MCF 10A (cell line): ENCODE data around the gene SECISBP2. TPM values are rescaled to one million over a fixed set of nuclear protein-coding genes. Genes with fewer than 3 reads are reported as not detected.

Experiments used
- BruUV-seq: library from RNA; stranded (reverse); fragments of 400-500 nt; replicated peaks from 2 replicates; lab custom pipeline; 2021; lab: Mats Ljungman, UMichigan
- CTCF ChIA-PET: fragments of 300-600 bp; sonication (Branson Sonifier 250); formaldehyde crosslinking; extraction: SDS; loops from one replicate; lab custom pipeline; 2021; ENCODE audit warnings: antibody characterized with exemption, inconsistent platforms; lab: Yijun Ruan, JAX
- POLR2A ChIA-PET: fragments of 300-600, 350-650 bp; sonication (Branson Sonifier 250); formaldehyde crosslinking; extraction: SDS; loops from one replicate; lab custom pipeline; 2020; ENCODE audit warnings: antibody characterized with exemption, inconsistent platforms; lab: Yijun Ruan, JAX
- DNase-seq: peaks from one replicate; pipeline ENCODE4 v3.0.0-alpha.2; 2018; ENCODE audit not compliant: unreplicated experiment
- H3K27ac Mint-ChIP-seq: one replicate; pipeline ENCODE4 v1.8.0; 2022; ENCODE audit warnings: mild to moderate bottlenecking, low read depth, mixed read lengths; ENCODE audit not compliant: unreplicated experiment
- H3K27me3 Mint-ChIP-seq: one replicate; pipeline ENCODE4 v1.8.0; 2022; ENCODE audit warnings: mixed read lengths; ENCODE audit not compliant: insufficient read depth, unreplicated experiment
- H3K36me3 Mint-ChIP-seq: one replicate; pipeline ENCODE4 v1.8.0; 2022; ENCODE audit warnings: mild to moderate bottlenecking, moderate library complexity, mixed read lengths; ENCODE audit not compliant: insufficient read depth, unreplicated experiment
- H3K4me1 Mint-ChIP-seq: one replicate; pipeline ENCODE4 v1.8.0; 2022; ENCODE audit warnings: mixed read lengths; ENCODE audit not compliant: insufficient read depth, unreplicated experiment
- H3K4me3 Mint-ChIP-seq: one replicate; pipeline ENCODE4 v1.8.0; 2022; ENCODE audit warnings: mild to moderate bottlenecking, moderate library complexity, mixed read lengths; ENCODE audit not compliant: unreplicated experiment
- H3K9me3 Mint-ChIP-seq: one replicate; pipeline ENCODE4 v1.8.0; 2022; ENCODE audit warnings: mixed read lengths; ENCODE audit not compliant: unreplicated experiment
- intact Hi-C: fragments of 100-400 bp; cut with micrococcal nuclease; formaldehyde crosslinking; loops from 2 replicates; pipeline ENCODE4 v1.14.1; 2022
- total RNA-seq: library from RNA; stranded (reverse); gene quantifications from 2 replicates; pipeline ENCODE4 v1.2.3, GENCODE V29; 2022
- TF ChIP-seq, protein P1 (sequence below): fragments of 200-600 bp; IDR thresholded peaks from one replicate; pipeline ENCODE4 v1.8.0; 2022; ENCODE audit warnings: antibody characterized with exemption, mild to moderate bottlenecking; ENCODE audit not compliant: unreplicated experiment

Gene SECISBP2
- total RNA-seq, 1 experiment from 2014 or later, result 38.9 TPM

DNA sequence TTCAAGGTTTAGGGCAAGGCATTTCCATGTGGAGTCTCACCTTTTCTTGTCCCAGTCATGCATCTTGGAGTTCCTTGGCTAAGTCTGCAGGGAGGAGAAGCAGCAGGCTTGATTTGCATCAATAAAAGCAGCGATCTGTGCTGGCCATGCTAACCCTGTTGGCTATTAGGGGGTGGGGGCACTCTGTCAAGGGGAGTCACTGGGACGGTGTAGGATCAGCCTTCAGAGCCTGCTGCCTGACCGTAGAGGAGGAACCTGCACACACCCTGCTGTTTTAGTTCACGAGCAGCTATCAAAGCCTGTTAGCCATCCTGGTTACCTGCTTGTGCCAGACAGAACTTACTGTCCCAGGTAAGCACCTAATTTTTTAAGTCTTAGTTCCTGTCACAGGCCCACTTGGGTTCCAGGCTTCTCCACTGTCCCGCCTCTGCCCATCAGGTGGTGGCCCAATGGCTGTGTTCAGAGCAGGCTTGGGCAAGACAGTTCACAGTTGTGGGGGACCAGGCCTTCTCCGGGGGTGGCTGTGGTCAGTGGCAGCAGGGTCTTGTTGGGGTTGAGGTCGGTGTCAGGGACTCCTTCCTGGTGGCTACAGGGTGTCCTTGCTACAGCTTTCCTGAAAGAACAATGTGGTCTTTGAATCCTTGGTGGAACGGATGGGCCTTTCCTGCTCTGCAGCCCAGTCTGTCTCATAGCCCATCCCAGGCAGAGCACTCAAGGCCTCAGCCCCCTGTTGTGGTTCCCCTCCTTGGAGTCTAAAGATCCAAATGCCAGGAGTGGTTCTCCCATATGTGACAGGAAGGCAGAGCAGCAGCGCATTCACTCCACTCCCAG, 43.7 kb downstream of the SECISBP2 start:
- Mint-ChIP-seq H3K27me3 (no peaks in the 10 kb centered on the region), H3K9me3 (no peaks in the 10 kb centered on the region), H3K4me3 (no peak overlapping the region), H3K4me1 (no peaks in the 10 kb centered on the region), H3K36me3 (peaks cover 40% of the 10 kb centered on the region), H3K27ac (no peak overlapping the region)
- no TSS peak for BruUV-seq
- intact Hi-C loops, result no loop called here
- ChIA-PET CTCF (interaction anchor here (0.6 to 2.5 kb wide), 2 partner anchors 82 to 187 kb away, joined by 3 to 7 read pairs; no protein-coding TSS in a partner anchor), POLR2A (no interaction called here)
- no peak for DNase-seq
- TF ChIP-seq, protein P1, sequence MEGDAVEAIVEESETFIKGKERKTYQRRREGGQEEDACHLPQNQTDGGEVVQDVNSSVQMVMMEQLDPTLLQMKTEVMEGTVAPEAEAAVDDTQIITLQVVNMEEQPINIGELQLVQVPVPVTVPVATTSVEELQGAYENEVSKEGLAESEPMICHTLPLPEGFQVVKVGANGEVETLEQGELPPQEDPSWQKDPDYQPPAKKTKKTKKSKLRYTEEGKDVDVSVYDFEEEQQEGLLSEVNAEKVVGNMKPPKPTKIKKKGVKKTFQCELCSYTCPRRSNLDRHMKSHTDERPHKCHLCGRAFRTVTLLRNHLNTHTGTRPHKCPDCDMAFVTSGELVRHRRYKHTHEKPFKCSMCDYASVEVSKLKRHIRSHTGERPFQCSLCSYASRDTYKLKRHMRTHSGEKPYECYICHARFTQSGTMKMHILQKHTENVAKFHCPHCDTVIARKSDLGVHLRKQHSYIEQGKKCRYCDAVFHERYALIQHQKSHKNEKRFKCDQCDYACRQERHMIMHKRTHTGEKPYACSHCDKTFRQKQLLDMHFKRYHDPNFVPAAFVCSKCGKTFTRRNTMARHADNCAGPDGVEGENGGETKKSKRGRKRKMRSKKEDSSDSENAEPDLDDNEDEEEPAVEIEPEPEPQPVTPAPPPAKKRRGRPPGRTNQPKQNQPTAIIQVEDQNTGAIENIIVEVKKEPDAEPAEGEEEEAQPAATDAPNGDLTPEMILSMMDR, result no peak

DNA sequence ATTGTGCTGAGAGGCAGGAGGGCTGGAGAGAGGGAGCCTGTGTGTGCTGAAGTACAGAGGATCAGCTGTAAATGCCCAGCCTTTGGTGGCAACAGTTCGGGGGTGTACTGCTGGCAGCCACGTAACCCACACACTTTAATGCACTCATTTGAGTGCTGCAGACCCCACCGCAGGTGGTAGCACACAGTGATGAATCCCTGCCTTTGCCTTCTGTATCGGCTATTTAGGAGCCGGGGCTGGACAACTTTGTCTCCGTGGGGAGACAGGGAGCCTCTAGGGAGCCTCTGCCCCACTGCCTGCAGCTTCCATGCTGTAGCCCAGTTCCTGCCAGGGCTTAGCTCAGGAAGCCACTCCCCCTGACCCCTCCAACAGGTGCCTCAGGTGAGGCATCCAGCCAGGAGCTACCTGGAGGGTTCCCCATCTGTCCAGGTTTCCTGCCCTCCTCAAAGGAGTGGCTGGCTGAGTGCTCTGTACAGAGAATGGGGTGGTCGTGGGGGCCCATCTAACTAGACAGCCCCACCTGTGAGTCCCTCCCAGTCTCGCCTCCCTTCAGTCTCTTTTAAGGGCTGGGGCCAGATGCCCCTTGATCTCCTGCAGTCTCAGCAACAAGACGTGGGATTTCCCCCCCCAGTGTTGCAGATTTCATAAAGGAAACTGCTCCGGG, 44.5 kb downstream of the SECISBP2 start:
- no TSS peak for BruUV-seq
- TF ChIP-seq, protein P1, result no peak
- Mint-ChIP-seq H3K27me3 (no peaks in the 10 kb centered on the region), H3K36me3 (peaks cover 38% of the 10 kb centered on the region), H3K9me3 (no peaks in the 10 kb centered on the region), H3K4me1 (no peaks in the 10 kb centered on the region), H3K27ac (no peak overlapping the region), H3K4me3 (no peak overlapping the region)
- intact Hi-C loops, result no loop called here
- ChIA-PET POLR2A (no interaction called here), CTCF (interaction anchor here (2.5 kb wide), 1 partner anchor 186 kb away, joined by 7 read pairs; no protein-coding TSS in a partner anchor)
- no peak for DNase-seq

DNA sequence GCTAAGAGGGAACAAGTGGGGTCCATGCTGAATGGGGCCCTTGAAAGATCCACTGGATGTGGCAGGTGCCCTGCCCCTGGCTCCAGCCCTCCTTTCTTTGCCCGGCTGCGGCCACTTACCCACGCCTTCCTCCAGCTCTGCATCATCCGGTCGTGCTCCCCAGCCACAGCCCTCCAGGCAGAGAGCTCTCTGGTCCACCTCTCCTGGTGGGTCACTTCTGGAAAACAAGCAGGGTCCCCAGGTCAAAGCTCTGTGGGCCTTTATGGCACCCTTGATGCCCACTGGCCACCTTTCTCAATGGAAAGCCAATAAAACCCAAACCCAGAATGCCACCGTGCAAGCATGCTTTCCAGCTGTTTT, 45.0 kb downstream of the SECISBP2 start:
- no peak overlapping the region for H3K4me3 Mint-ChIP-seq

More for the DNA sequence above, 45.0 kb downstream of the SECISBP2 start:
- H3K27ac Mint-ChIP-seq, result no peak overlapping the region
- intact Hi-C loops, result no loop called here
- POLR2A ChIA-PET, result no interaction called here
- TF ChIP-seq, protein P1, result no peak
- no TSS peak for BruUV-seq
- no peak for DNase-seq
- CTCF ChIA-PET, result interaction anchor here (2.5 kb wide), 1 partner anchor 185 kb away, joined by 7 read pairs; no protein-coding TSS in a partner anchor
- H3K27me3 Mint-ChIP-seq, result no peaks in the 10 kb centered on the region
- H3K9me3 Mint-ChIP-seq, result no peaks in the 10 kb centered on the region
- H3K36me3 Mint-ChIP-seq, result peaks cover 33% of the 10 kb centered on the region
- no peaks in the 10 kb centered on the region for H3K4me1 Mint-ChIP-seq
